GM19193 (cell line): Measurements from ENCODE around the gene ANKRD40.

Experiments used
- POLR2A ChIP-seq: IDR thresholded peaks from 4 replicates; pipeline ENCODE4 v1.6.1; 2011; ENCODE audit not compliant: insufficient read depth, insufficient read length; ENCODE audit errors: extremely low read depth

ANKRD40 gene

GRCh38 chr17:50692448-50693035, 15.2 kb downstream of the ANKRD40 start:
- no peak for TF ChIP-seq POLR2A

DNA sequence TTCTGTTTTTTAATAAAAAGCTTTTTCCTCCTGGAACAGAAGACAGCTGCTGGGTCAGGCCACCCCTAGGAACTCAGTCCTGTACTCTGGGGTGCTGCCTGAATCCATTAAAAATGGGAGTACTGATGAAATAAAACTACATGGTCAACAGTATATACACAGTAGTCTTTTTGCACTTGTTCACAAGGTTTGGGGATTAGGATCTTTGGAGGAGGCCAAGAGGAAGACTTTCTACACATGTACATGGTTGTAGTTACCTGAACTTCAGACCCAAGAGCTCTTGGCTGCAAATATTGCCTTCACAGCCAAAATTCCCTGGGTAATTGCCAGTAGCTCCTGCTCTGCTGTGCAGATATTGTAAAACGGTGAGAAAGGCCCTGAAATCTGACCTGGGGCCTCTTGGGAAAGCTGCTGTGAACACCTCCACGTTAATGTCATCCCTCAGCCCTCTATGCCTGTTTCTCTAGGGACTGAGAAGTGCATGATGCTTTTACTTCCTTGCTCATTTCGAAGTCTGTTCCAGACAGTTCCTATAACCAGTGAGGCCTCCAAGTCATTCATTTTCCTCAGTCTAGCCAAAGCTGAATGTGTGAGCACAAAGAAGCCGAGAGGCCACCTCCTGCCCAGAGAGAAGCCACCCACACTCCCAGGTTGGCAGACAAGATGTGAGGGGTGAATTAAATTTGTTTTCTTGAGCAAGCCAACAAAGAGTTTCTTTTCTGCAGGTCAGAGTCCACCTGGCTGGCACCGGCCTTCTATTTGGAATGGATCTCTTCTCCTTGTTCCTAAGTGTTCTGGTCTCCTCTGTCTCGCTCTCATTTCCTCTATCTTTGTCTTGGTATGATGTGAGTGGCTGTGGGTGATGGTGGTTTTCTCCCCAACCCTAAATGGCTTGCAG, 15.9 kb downstream of the ANKRD40 start:
- no peak for TF ChIP-seq POLR2A

DNA sequence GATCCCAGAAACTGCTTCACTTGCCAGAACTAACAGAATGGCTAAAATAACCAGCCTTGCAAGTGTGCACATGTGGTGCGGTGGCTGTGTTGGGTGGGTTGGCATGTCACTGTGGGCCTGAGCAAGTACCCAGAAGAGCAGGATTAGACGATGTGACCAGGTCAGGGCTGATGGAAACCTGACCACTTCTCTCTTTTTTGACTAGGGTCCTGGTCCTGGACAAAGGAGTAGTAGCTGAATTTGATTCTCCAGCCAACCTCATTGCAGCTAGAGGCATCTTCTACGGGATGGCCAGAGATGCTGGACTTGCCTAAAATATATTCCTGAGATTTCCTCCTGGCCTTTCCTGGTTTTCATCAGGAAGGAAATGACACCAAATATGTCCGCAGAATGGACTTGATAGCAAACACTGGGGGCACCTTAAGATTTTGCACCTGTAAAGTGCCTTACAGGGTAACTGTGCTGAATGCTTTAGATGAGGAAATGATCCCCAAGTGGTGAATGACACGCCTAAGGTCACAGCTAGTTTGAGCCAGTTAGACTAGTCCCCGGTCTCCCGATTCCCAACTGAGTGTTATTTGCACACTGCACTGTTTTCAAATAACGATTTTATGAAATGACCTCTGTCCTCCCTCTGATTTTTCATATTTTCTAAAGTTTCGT, 16.7 kb downstream of the ANKRD40 start:
- no peak for TF ChIP-seq POLR2A

- TF ChIP-seq POLR2A = no peak
Measured at GRCh38 chr17:50689956-50690886, 17.5 kb downstream of the ANKRD40 start.

DNA sequence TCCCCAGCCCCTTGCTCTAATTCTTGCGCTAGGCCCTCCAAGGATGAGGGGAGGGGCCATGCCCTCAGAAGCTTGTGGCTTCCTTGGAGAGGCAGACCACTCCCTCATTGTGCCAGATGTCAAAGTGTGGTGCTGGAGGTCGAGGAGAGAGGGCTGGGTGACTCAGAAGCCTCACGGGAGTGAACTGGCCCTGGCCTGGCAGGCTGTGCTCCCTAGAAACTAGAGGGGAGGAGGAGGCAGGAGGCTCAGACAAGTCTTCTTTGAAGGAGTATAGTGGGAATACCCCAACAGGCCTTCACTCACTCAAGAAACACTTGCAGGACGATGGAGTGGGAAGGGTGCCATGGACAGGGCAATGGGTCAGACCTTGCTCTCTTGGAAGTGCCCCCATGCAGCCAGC, 18.5 kb downstream of the ANKRD40 start:
- TF ChIP-seq POLR2A = no peak

DNA sequence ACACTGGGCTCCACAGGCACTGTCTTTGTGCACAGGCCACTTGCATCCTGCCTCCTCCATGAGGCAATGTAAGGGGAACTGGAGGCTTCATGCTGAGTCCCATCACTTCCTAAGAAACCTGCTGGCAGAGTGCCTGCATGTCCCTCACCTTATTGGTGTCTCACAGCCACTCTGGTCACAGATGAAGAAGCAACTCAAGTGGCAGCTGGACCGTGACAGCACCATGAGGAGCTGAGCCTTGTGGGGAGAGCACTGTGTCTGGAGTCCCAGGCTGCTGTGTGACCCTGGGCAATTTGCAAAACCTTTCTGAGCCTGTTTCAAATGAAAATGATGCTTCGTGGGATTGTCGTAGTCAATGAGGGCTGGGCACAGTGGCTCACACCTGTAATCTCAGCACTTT, 19.5 kb downstream of the ANKRD40 start:
- no peak for TF ChIP-seq POLR2A

DNA sequence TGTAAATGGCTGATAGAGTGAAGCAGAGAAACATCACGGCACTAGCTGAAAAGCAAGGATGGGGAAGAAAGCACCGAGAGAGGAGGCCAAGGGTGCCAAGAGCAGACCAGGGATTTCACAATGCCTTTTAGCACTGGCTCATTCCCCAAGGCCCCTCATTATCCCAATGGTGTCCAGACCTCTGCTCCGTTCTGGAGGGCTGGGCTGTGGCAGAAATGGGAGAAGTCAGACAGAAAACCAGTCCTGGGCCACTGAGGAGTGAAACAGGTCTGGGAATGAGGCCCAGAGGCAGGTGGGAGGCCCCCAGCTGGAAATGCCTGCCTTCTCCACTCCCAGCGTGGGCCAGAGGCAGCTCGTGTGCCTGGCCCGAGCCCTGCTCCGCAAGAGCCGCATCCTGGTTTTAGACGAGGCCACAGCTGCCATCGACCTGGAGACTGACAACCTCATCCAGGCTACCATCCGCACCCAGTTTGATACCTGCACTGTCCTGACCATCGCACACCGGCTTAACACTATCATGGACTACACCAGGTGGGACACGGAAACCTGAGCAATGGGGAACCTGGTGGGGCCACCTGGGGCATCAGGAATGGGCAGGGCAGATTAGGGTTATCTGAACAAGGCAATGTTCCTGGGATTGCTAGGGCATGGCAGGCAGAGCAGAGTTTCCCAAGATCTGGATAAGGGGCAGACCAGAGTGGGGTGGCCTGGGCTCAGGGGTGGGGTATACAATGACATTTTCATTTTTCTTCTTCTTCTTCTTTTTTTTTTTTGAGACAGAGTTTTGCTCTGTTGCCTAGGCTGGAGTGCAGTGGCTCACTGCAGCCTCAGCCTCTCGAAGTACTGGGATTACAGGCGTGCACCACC, 20.3 kb downstream of the ANKRD40 start:
- TF ChIP-seq POLR2A = no peak

- TF ChIP-seq POLR2A = no peak
Measured at GRCh38 chr17:50686494-50687199, 21.1 kb downstream of the ANKRD40 start.

DNA sequence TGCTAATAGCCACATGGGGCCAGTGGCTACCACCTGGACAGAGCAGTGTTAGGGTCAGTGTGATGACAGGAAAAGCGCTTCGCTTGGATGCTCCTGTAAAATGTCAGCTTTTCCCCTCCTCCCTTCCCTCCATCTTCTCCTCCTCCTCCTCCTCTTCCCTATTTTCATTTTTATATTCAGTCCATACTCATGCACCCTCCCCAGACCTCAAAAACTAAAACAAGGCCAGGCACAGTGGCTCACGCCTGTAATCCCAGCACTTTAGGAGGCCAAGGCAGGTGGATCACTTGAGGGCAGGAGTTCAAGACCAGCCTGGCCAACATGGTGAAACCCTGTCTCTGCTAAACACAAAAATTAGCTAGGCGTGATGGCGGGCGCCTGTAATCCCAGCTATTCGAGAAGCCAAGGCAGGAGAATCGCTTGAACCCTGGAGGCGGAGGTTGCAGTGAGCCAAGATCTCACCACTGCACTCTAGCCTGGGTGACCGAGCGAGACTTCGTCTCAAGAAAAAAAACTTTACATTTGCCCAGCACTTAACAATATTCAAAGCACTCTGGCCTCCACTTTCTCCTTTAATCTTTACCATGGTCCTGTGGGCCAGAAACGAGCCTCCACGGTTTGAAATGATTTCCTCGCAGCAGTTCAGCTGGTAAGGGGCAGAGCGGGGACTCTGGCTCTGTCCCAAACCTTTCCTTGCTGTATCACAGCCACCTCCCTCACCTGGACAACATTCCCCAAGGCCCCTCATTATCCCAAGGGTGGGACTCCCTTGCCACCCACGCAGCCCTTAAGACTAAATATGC, 21.8 kb downstream of the ANKRD40 start:
- TF ChIP-seq POLR2A = no peak

GRCh38 chr17:50685334-50685665, 22.4 kb downstream of the ANKRD40 start:
- TF ChIP-seq POLR2A = no peak

DNA sequence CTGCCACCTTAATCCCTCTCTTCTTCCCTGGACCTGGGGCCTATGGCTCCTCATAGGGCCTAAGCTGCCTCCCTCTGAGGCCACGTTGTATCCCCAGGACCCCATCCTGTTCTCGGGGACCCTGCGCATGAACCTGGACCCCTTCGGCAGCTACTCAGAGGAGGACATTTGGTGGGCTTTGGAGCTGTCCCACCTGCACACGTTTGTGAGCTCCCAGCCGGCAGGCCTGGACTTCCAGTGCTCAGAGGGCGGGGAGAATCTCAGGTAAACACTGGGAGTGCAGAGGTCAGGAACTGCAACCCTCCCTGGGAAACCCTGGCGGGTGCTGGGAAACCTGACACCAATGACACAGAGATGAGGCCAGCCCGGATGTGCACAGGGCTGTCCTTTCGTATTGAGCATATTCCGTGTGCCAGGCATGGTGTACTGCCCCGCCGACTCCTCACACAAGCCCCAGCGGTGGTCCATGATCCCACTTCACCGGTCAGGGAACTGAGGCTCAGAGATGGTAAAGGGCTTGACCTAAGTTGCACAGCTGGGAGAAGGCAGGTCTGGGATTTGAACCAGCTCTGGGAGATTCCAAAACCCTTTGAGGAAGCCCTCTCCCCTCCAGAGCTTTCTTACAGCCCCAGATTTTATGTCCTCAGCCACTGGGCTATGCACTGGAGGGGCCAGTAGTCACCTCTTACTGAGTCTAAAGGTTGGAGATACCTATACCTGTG, 22.9 kb downstream of the ANKRD40 start:
- TF ChIP-seq POLR2A = no peak

GRCh38 chr17:50684288-50684611, 23.5 kb downstream of the ANKRD40 start:
- no peak for TF ChIP-seq POLR2A

DNA sequence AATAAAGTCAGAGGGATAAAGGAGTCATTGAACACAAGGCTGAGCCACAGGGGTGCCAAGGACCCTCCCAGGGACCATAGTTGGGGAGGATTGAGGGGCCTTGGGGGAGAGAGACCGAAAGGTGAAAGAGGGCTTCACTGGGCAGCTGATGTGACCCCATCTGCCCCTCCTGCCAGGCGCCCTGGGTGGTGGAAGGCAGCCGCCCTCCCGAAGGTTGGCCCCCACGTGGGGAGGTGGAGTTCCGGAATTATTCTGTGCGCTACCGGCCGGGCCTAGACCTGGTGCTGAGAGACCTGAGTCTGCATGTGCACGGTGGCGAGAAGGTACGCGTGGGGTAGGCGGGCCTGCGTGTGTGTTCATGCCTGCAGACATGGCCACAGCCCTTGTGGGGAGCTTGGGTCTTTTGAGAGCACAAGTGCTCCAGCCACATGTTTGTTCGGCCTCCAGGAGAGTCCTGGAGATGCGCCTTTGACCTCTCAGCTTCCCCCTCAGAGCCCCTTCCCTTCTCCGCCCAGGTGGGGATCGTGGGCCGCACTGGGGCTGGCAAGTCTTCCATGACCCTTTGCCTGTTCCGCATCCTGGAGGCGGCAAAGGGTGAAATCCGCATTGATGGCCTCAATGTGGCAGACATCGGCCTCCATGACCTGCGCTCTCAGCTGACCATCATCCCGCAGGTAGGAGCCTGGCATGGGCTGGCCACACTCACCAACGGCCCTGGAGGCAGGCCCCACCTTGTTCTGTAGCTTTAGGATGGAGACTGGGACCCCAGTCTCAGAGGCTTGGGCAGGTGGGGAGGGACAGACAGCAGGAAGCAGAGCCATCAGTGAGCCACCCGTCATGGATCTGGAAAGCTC, 24.1 kb downstream of the ANKRD40 start:
- TF ChIP-seq POLR2A = no peak
